Measurements from ENCODE around the gene TBX6. TPM values are rescaled to one million over a fixed set of nuclear protein-coding genes. Genes with fewer than 3 reads are reported as not detected.

The TBX6 gene
- polyA plus RNA-seq, 1 donor from 2014 or later: not detected

- Histone ChIP-seq H3K36me3 (ENCODE audit: insufficient read depth, low read length) (no peaks in the 10 kb centered on the region), H3K9me3 (ENCODE audit: low read length) (no peaks in the 10 kb centered on the region), H3K27me3 (ENCODE audit: insufficient read depth, low read depth, low read length) (no peaks in the 10 kb centered on the region), H3K27ac (ENCODE audit: low read length) (no peak overlapping the region), H3K9me2 (ENCODE audit: insufficient read depth, low read length) (no peaks in the 10 kb centered on the region), H3K9ac (ENCODE audit: low read length) (no peak overlapping the region), H3F3A (ENCODE audit: insufficient read depth, low read length, poor library complexity, severe bottlenecking) (no peaks in the 10 kb centered on the region), H2AFZ (ENCODE audit: low read depth, low read length) (no peak overlapping the region), H3K79me2 (replicated peaks; ENCODE audit: insufficient read depth, low read length) (peaks cover 11% of the 10 kb centered on the region), H3K4me3 (ENCODE audit: low read length) (no peak overlapping the region), H3K4me2 (ENCODE audit: low read length) (no peak overlapping the region), H4K20me1 (ENCODE audit: insufficient read depth) (no peaks in the 10 kb centered on the region)
- TF ChIP-seq SMC3 (conservative IDR thresholded peaks at IDR 0.05; ENCODE audit: poor library complexity): peak; percentile 46
- TF ChIP-seq RAD21 (conservative IDR thresholded peaks at IDR 0.05): peak; percentile 63
- no peak for TF ChIP-seq EP300 (conservative IDR thresholded peaks at IDR 0.05; ENCODE audit: poor library complexity, severe bottlenecking)
- TF ChIP-seq REST (IDR thresholded peaks at IDR 0.05; ENCODE audit: borderline replicate concordance): no peak
- no peak for TF ChIP-seq MXI1 (conservative IDR thresholded peaks at IDR 0.05; ENCODE audit: poor library complexity, severe bottlenecking)
- TF ChIP-seq EZH2 (IDR thresholded peaks at IDR 0.05; ENCODE audit: borderline replicate concordance, insufficient read depth, low read length, poor library complexity, severe bottlenecking): no peak
- TF ChIP-seq CTCF (IDR thresholded peaks at IDR 0.05; ENCODE audit: poor library complexity, severe bottlenecking): peak; percentile 66
- TF ChIP-seq TAF1 (IDR thresholded peaks at IDR 0.05; ENCODE audit: low read depth): no peak
- TF ChIP-seq POLR2AphosphoS5 (IDR thresholded peaks at IDR 0.05): no peak
Measured at GRCh38 chr16:30068750-30069610, 22.7 kb downstream of the TBX6 start.

- Histone ChIP-seq H3K4me3 (ENCODE audit: low read length) (no peak overlapping the region), H3K9me2 (ENCODE audit: insufficient read depth, low read length) (no peaks in the 10 kb centered on the region), H3K27me3 (ENCODE audit: insufficient read depth, low read depth, low read length) (no peaks in the 10 kb centered on the region), H3K36me3 (ENCODE audit: insufficient read depth, low read length) (no peaks in the 10 kb centered on the region), H4K20me1 (ENCODE audit: insufficient read depth) (no peaks in the 10 kb centered on the region), H3K4me2 (ENCODE audit: low read length) (no peak overlapping the region), H3K79me2 (replicated peaks; ENCODE audit: insufficient read depth, low read length) (peaks cover 11% of the 10 kb centered on the region), H3K27ac (ENCODE audit: low read length) (no peak overlapping the region), H3F3A (ENCODE audit: insufficient read depth, low read length, poor library complexity, severe bottlenecking) (no peaks in the 10 kb centered on the region), H2AFZ (ENCODE audit: low read depth, low read length) (no peak overlapping the region), H3K9me3 (ENCODE audit: low read length) (no peaks in the 10 kb centered on the region), H3K9ac (ENCODE audit: low read length) (no peak overlapping the region)
- TF ChIP-seq REST (IDR thresholded peaks at IDR 0.05; ENCODE audit: borderline replicate concordance) (no peak), SMC3 (conservative IDR thresholded peaks at IDR 0.05; ENCODE audit: poor library complexity) (no peak), EZH2 (IDR thresholded peaks at IDR 0.05; ENCODE audit: borderline replicate concordance, insufficient read depth, low read length, poor library complexity, severe bottlenecking) (no peak), MXI1 (conservative IDR thresholded peaks at IDR 0.05; ENCODE audit: poor library complexity, severe bottlenecking) (no peak), RAD21 (conservative IDR thresholded peaks at IDR 0.05) (no peak), TAF1 (IDR thresholded peaks at IDR 0.05; ENCODE audit: low read depth) (no peak), EP300 (conservative IDR thresholded peaks at IDR 0.05; ENCODE audit: poor library complexity, severe bottlenecking) (no peak), POLR2AphosphoS5 (IDR thresholded peaks at IDR 0.05) (no peak), CTCF (IDR thresholded peaks at IDR 0.05; ENCODE audit: poor library complexity, severe bottlenecking) (no peak)
Measured at GRCh38 chr16:30068333-30068732, 23.4 kb downstream of the TBX6 start.

All from neural cell (in vitro differentiated cells).